GM18909 (cell line): ENCODE data around the gene B4GALT2.

ENCODE experiments used
- ATAC-seq: cut with Tn5 transposase; IDR thresholded peaks from one replicate; pipeline ENCODE4 v1.9.1; 2021; ENCODE audit warnings: mild to moderate bottlenecking; ENCODE audit not compliant: unreplicated experiment, poor library complexity

The B4GALT2 gene

GRCh38 chr1:43983253-43983899 is 4.4 kb downstream of the B4GALT2 start:
- ATAC-seq: no peak

DNA sequence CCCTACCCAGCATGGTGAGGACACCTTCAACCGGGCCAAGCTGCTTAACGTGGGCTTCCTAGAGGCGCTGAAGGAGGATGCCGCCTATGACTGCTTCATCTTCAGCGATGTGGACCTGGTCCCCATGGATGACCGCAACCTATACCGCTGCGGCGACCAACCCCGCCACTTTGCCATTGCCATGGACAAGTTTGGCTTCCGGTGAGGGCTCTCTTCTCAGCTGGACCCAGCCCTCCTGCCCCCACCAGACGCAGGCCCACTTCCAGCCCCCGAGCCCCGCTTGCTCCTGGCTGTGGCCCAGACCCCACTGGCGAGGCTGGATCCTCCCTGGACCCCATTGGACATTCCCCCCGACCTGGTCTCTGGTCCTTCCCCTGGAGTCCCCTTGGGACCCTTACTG is 5.8 kb downstream of the B4GALT2 start:
- no peak for ATAC-seq

DNA sequence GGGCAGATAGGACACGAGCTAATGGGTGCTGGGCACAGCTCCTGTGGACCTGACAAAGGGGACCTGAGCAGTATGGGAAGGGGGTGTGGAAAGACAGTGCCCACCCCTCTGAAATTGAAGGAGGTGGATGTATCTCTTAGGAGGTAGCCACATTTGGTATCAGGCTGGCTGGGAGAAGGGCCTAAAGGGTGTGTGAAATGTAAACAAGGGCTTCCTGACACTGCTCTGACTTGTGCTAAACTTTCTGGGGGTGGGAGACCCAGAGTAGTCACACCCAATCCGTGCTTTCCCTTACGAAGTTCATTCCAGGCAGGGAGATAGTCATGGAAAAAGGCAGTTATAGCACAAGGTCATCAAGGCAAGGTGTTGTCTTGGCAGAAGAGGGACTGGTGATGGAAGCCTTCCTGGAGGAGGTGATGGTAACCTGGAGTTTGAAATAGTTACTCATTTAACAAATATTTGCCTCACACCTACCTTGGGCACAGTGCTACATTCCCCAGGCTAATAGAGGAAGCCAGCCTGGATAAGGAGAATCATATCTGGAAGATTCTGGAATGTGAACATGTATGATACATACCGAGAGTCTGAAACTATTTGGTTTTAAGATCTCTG is 7.1 kb downstream of the B4GALT2 start:
- no peak for ATAC-seq

DNA sequence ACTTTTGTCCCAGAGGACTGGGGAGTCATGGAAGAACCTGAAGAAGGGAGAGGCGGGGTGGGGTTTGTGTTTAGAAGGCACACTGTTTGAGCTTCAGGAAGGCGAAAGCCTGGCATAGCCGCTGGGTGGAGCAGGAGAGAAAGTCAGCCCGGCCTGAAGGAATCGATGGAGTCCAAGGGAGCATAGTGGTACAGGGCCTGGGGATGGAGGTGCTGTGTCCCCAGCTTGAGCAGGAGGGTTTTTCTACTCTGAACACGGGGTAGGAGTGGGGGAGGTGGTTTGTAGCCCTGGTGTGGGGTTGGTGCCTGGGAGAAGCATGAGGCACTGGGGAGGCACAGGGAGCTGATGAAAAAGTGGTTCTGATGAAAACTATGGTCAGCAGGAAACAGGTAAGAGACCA is 7.7 kb downstream of the B4GALT2 start:
- ATAC-seq: no peak

GRCh38 chr1:43987159-43987902 is 8.3 kb downstream of the B4GALT2 start:
- no peak for ATAC-seq

DNA sequence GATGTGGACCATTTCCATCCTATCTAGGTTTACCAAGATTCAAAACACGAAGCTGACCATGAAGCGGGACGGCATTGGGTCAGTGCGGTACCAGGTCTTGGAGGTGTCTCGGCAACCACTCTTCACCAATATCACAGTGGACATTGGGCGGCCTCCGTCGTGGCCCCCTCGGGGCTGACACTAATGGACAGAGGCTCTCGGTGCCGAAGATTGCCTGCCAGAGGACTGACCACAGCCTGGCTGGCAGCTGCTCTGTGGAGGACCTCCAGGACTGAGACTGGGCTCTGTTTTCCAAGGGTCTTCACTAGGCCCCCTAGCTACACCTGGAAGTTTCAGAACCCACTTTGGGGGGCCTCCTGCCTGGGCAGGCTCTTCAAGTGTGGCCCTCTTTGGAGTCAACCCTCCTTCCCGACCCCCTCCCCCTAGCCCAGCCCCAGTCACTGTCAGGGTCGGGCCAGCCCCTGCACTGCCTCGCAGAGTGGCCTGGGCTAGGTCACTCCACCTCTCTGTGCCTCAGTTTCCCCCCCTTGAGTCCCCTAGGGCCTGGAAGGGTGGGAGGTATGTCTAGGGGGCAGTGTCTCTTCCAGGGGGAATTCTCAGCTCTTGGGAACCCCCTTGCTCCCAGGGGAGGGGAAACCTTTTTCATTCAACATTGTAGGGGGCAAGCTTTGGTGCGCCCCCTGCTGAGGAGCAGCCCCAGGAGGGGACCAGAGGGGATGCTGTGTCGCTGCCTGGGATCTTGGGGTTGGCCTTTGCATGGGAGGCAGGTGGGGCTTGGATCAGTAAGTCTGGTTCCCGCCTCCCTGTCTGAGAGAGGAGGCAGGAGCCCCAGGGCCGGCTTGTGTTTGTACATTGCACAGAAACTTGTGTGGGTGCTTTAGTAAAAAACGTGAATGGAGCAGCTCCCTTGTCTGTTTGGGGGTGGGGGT is 11.5 kb downstream of the B4GALT2 start:
- no peak for ATAC-seq

- ATAC-seq: no peak
Measured at GRCh38 chr1:43991200-43991475, 12.1 kb downstream of the B4GALT2 start.

DNA sequence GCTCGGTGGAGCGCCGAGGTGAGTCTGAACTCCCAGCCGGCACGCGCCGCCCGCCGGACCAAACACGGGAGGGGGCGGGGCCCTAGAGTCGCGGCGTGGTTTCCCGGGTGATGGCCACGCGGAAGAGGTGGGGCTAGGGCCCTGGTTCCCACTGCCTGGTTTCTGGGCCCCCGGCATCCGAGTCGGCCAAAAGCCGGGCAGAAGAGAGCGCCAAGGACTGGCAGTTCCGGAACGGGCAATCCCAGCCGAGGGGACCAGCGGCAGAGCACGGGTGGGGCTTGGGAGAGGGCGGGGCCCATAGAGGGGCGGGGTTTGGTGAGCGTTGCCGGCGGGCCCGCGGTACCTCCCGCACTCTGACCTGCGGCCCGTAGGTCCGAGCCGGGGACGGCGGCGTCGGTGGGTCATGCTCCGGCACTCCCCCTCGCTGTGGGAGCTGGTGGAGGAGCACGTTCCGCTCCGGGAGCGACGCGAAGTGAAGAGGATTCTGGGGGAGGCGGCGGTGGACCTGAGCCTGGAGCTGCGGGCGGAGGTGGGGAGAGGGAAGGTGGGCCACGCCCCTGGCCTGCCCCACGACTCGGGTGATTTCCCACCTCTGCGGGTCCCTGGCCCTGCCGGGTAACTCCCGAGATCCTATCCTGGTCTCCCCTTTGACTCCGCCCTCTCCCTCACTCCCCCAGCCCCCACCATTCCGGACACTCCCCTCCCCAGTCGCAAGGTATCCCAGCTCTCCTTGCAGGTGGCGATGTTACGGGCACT is 12.6 kb downstream of the B4GALT2 start, which contains the start of gene CCDC24:
TSS of gene CCDC24 (plus strand) at position 124 of the 756 bp plus-strand sequence. CDS start at position 404, 280 bp downstream.
- ATAC-seq: peak; percentile 78

DNA sequence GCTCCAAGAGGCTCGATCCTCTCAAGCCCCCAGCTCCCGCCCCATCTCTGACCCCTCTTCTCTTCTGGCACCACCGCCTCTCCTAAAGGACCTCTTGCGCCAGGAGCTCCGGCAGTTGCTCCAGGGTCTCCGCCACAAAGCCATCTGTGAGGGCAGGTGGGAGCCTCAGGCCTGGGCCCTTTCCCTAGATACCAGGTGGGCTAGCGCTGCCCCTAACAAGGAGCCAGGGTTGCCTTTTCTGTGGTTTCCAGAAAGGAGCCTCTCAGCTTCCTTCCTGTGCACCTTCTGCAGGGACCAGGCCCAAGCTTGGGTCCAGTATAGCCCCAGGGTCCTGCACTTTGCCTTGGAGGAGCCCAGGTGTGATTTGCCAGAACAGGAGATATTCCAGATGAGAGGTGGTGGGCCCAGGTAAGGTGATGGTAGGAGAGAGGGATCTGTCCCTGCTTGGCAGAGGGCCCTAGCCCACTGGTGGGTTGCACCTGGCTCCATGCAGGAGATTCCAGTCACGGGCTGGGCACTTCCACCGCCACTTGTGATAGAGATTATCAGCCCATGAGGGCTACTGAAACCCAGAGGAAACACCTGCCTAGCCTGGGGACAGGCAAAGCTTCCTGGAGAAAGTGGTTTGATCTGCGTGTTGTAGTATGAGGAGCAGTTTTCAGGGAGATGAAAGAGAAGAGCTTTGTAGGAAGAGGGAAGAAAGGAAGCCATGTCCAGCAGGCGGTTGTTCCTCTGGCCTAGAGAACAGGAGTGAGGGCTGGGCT is 13.4 kb downstream of the B4GALT2 start:
- ATAC-seq: no peak

GRCh38 chr1:43993206-43993914 is 14.3 kb downstream of the B4GALT2 start:
- ATAC-seq: no peak

DNA sequence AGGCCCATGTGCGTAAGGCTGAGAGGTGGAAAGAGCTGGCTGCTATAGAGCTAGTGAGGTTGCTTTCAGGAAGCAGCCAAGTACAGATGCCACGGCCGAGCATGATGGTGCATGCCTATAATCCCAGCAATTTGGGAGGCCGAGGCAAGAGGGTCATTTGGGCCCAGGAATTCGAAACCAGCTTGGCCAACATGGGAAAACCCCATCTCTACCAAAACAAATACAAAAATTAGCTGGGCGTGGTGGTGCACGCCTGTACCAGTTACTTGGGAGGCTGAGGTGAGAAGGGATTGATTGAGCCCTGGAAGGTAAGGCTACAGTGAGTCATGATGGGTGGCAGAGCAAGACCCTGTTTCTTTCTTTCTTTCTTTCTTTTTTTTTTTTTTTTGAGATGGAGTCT is 15.1 kb downstream of the B4GALT2 start:
- ATAC-seq: no peak

DNA sequence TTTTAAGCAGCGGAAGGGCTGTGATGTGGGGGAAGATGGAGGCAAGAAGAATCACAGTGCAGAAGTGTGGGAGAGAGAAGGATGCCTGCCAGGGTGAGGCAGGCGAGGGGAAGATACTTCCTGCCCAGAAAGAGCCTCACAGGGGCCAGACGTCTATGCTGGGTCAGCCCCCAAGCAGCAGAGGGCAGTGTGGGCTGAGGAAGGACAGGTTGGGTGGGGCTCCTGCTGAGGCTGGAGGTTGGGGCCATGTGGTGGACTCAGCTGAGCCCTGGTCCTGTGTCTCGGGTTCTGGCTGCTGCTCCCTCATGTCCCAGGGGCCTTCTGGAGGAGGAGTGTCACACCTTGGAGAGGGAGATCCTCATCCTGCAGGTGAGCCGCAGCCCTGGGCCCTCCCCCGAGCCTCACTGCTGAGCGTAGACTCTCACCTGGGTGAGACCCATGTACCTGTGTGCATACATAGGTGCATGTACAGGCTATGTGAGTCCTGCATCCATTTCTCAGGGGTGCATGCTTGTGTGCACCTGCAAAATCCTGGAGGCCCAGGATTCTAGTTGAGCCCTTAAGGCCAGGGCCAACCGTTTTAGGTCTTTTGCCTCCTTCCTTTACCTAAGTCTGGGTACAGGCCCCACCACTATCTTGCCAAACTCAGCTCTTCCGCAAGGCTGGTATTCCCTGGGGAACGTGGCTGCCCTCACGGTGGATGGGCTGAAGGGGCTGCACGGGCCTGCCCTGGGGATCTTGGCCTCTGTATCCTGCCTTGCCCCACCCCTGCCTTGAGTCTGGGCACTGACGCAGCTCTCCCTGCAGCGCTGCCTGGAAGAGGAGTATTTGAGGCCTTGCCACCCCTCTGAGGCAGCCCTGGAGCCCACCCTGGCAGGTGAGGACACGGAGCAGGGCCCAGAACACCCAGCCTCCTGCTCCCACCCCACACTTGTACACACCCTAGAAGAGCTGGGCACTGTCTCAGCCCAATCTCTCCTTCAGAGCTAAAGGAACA is 16.1 kb downstream of the B4GALT2 start:
- ATAC-seq: no peak

DNA sequence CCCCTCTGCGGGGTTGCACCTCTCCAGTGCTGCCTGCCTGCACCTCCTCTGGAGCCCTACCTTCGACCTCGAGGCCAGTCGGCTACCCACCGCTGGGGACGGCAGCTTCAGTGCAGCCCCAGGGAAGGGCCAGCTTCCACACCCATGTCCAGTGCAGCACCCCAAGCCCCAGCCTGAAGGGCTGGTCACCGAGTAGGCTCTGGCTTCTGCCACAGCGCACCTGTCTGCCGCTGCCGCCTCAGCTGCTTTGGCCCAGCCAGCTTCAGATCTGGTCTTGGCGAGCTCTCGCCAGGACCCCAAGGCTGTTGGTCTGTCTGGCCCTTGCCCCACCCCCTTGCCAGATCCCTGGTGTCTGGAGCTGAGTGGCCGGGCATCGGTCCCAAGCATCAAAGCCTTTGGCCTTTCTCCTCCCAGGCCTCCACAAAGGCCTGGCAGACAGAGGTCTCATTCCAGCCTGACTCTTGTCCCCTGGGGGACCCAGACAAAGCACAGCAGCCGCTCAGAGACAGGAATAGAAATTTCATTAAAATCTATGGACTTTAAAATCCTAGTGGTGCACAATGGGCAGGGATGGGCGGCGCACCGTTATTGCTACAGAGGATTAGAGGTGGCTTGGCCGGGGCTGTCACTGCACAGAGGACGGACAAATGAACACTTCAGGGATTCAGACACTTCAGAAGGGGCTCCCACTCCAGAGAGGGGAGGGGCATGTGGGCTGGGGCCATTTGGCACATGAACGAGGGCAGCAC is 17.1 kb downstream of the B4GALT2 start:
- no peak for ATAC-seq

DNA sequence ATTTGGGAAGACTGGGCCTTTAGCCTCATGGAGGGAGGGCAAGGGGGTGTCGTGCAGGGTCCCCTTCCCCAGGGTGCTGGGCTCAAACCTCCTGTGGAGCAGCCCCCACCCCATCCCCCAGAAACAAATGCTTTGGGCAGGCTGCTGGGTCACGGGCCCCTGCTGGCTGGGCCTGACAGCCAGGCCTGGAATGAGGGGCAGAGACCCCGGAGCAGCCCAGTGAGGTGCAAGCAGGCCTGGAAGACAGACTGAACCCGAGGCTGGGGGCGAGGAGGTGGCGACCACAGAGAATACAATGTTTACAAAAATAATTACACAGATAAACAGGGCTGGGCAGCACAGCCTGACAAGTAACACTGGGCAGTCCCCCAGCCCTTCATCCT is 17.7 kb downstream of the B4GALT2 start:
- ATAC-seq: no peak

GRCh38 chr1:43997295-43997999 is 18.4 kb downstream of the B4GALT2 start:
- no peak for ATAC-seq

- ATAC-seq: no peak
Measured at GRCh38 chr1:43998000-43998378, 19.0 kb downstream of the B4GALT2 start.
